Natural killer cell (primary cell): ENCODE measurements around the gene NEAT1. TPM values are rescaled to one million over a fixed set of nuclear protein-coding genes. Genes with fewer than 3 reads are reported as not detected.
"Not testable (repeated sequence)": the region's sequence is repeated elsewhere in the genome, so short reads cannot be mapped to it uniquely, and the experiment has no call there.

Experiments
- ATAC-seq, 3 donors: fragments of 150-1000 bp in 2 of 3; fragments of 200-7000 bp in 1 of 3; cut with Tn5 transposase; 1 replicate in 1 of 3; 2 replicates in 2 of 3; pipeline ENCODE4 v1.10.0; 2021; ENCODE audit warnings: mild to moderate bottlenecking in 2 of 3, moderate library complexity in 2 of 3
- DNase-seq, 2 donors: peaks; one replicate each; pipeline versions ENCODE4 v3.0.0 to v3.0.0-alpha.2; 2013 to 2021; ENCODE audit warnings: mixed read lengths in 1 of 2
- H3K27ac ChIP-seq: one replicate; pipeline ENCODE4 v1.5.1; 2013; ENCODE audit warnings: mild to moderate bottlenecking, low read length
- H3K27me3 ChIP-seq: one replicate; pipeline ENCODE4 v1.6.1; 2013; ENCODE audit warnings: low read length; ENCODE audit not compliant: control insufficient read depth, insufficient read depth
- H3K36me3 ChIP-seq: one replicate; pipeline ENCODE4 v1.6.1; 2013; ENCODE audit warnings: low read length; ENCODE audit not compliant: control insufficient read depth, insufficient read depth
- H3K4me1 ChIP-seq: one replicate; pipeline ENCODE4 v1.6.1; 2013; ENCODE audit warnings: low read length; ENCODE audit not compliant: control insufficient read depth, insufficient read depth
- H3K4me3 ChIP-seq: one replicate; pipeline ENCODE4 v1.5.1; 2013; ENCODE audit warnings: low read length
- H3K9me3 ChIP-seq: one replicate; pipeline ENCODE4 v1.6.1; 2013; ENCODE audit warnings: low read length; ENCODE audit not compliant: control insufficient read depth, insufficient read depth
- H3K27ac Mint-ChIP-seq, 2 donors: one replicate each; pipeline ENCODE4 v1.8.0; 2022; ENCODE audit warnings: mild to moderate bottlenecking in 2 of 2, mixed read lengths in 2 of 2, moderate library complexity in 1 of 2
- H3K27me3 Mint-ChIP-seq, 2 donors: one replicate each; pipeline ENCODE4 v1.8.0; 2022; ENCODE audit warnings: low read depth in 2 of 2, mixed read lengths in 2 of 2
- H3K36me3 Mint-ChIP-seq: one replicate; pipeline ENCODE4 v1.8.0; 2022; ENCODE audit warnings: mixed read lengths
- H3K4me1 Mint-ChIP-seq, 2 donors: one replicate each; pipeline ENCODE4 v1.8.0; 2022; ENCODE audit warnings: mixed read lengths in 2 of 2
- H3K4me3 Mint-ChIP-seq: one replicate; pipeline ENCODE4 v1.8.0; 2022; ENCODE audit warnings: mild to moderate bottlenecking, moderate library complexity, mixed read lengths
- H3K9me3 Mint-ChIP-seq, 2 donors: one replicate each; pipeline ENCODE4 v1.8.0; 2022; ENCODE audit warnings: mixed read lengths in 2 of 2
- CTCF ChIP-seq: fragments of 200-600 bp; IDR thresholded peaks from one replicate; pipeline ENCODE4 v1.8.0; 2022; ENCODE audit warnings: antibody characterized with exemption
- WGBS: methylation state at CpG from one replicate; pipeline ENCODE4 v1.1.7; 2013; ENCODE audit warnings: missing lambda C conversion rate; ENCODE audit not compliant: insufficient coverage; 5-methylcytosine and 5-hydroxymethylcytosine counted together
- intact Hi-C: fragments of 100-400 bp; cut with micrococcal nuclease; formaldehyde crosslinking; loops from one replicate; pipeline ENCODE4 v1.14.2; 2022
- total RNA-seq, 4 donors: library from RNA; stranded (reverse); fragments of 120-200 nt in 1 of 4; gene quantifications; one replicate each; pipeline versions ENCODE4 v1.2.3 to v1.2.4, GENCODE V29; 2013 to 2022

Gene NEAT1
- total RNA-seq, 3 donors from 2014 or later (not counting 1 experiment from before 2014, with no cell fraction given): 1,031 to 1,768 (median 1,493) TPM

- Histone ChIP-seq H3K36me3 (no peaks in the 10 kb centered on the region), H3K9me3 (no peaks in the 10 kb centered on the region), H3K4me1 (peaks cover 16% of the 10 kb centered on the region), H3K27ac (no peak overlapping the region), H3K4me3 (no peak overlapping the region), H3K27me3 (no peaks in the 10 kb centered on the region)
- TF ChIP-seq CTCF: no peak
- no peak overlapping the region for H3K4me3 Mint-ChIP-seq
- peaks cover 11 to 12% of the 10 kb centered on the region in 2 donors for H3K4me1 Mint-ChIP-seq
- DNase-seq (peak in 1 of 2 donors; percentile 74), ATAC-seq (peak in 1 of 3 donors; percentile 24)
- intact Hi-C loops: no loop called here
- H3K27me3 Mint-ChIP-seq: no peaks in the 10 kb centered on the region
- H3K27ac Mint-ChIP-seq: peak overlapping the region in 1 of 2 donors; percentile 45
- no peaks in the 10 kb centered on the region for H3K36me3 Mint-ChIP-seq
- H3K9me3 Mint-ChIP-seq: no peaks in the 10 kb centered on the region
- 32% methylated on average over 3 of the region's 3 CpGs for WGBS
Observed at GRCh38 chr11:65468874-65469333, 46.3 kb downstream of the NEAT1 start.

GRCh38 chr11:65470433-65471049 is 47.9 kb downstream of the NEAT1 start:
- H3K4me1 ChIP-seq: peaks cover 16% of the 10 kb centered on the region
- DNase-seq: no peak
- no peak overlapping the region for H3K27ac ChIP-seq
- H3K9me3 ChIP-seq: no peaks in the 10 kb centered on the region
- H3K36me3 ChIP-seq: no peaks in the 10 kb centered on the region
- no peak overlapping the region for H3K4me3 ChIP-seq
- Mint-ChIP-seq H3K36me3 (no peaks in the 10 kb centered on the region), H3K4me1 (peaks cover 11 to 12% of the 10 kb centered on the region in 2 donors), H3K27me3 (no peaks in the 10 kb centered on the region), H3K4me3 (no peak overlapping the region), H3K9me3 (no peaks in the 10 kb centered on the region), H3K27ac (peak overlapping the region; percentile 31 to 96)
- 94% methylated on average over 8 of the region's 8 CpGs for WGBS
- TF ChIP-seq CTCF: no peak
- intact Hi-C loops: loop anchor here (5.0 kb wide), 1 partner anchor 37 kb away; no protein-coding TSS in a partner anchor
- no peak for ATAC-seq
- H3K27me3 ChIP-seq: no peaks in the 10 kb centered on the region

- ATAC-seq: peak in 1 of 3 donors; percentile 29
- WGBS: 65% methylated on average over 8 of the region's 8 CpGs
- H3K27ac Mint-ChIP-seq: peak overlapping the region; percentile 79 to 96
- DNase-seq: peak in 1 of 2 donors; percentile 46
- H3K4me3 Mint-ChIP-seq: no peak overlapping the region
- no peak for TF ChIP-seq CTCF
- H3K4me1 ChIP-seq: peaks cover 20% of the 10 kb centered on the region
- no peaks in the 10 kb centered on the region for H3K36me3 ChIP-seq
- no peaks in the 10 kb centered on the region for H3K27me3 ChIP-seq
- no peaks in the 10 kb centered on the region for H3K9me3 ChIP-seq
- H3K4me1 Mint-ChIP-seq: peaks cover 15 to 16% of the 10 kb centered on the region in 2 donors
- intact Hi-C loops: loop anchor here (5.0 kb wide), 1 partner anchor 36 kb away; no protein-coding TSS in a partner anchor
- no peaks in the 10 kb centered on the region for H3K27me3 Mint-ChIP-seq
- no peaks in the 10 kb centered on the region for H3K36me3 Mint-ChIP-seq
- no peaks in the 10 kb centered on the region for H3K9me3 Mint-ChIP-seq
- no peak overlapping the region for H3K4me3 ChIP-seq
- H3K27ac ChIP-seq: peak overlapping the region; percentile 60
Observed at GRCh38 chr11:65471447-65471891, 48.9 kb downstream of the NEAT1 start.

GRCh38 chr11:65472588-65473277 is 50.1 kb downstream of the NEAT1 start:
- not testable (repeated sequence) for H3K4me3 ChIP-seq, H3K36me3 ChIP-seq, H3K27me3 Mint-ChIP-seq, H3K36me3 Mint-ChIP-seq, H3K9me3 ChIP-seq, DNase-seq, H3K27me3 ChIP-seq, ATAC-seq, H3K4me3 Mint-ChIP-seq, H3K9me3 Mint-ChIP-seq
- intact Hi-C loops: loop anchor here (1.0 to 5.0 kb wide), 2 partner anchors 35 to 56 kb away; no protein-coding TSS in a partner anchor
- Histone ChIP-seq H3K4me1 (peaks cover 28% of the 10 kb centered on the region), H3K27ac (peak overlapping the region; percentile 49)
- H3K27ac Mint-ChIP-seq: peak overlapping the region; percentile 79 to 96
- H3K4me1 Mint-ChIP-seq: peaks cover 23 to 24% of the 10 kb centered on the region in 2 donors
- WGBS: 83% methylated on average over 11 of the region's 14 CpGs
